AG04450 (cell line): ENCODE results near the gene GALR2. TPM values are rescaled to one million over a fixed set of nuclear protein-coding genes. Genes with fewer than 3 reads are reported as not detected.
A peak's percentile ranks its signal among the peaks of the same experiment; 100 is the strongest.

ENCODE experiments used
- CTCF ChIA-PET: fragments of 300-600, 350-600 bp; formaldehyde crosslinking; extraction: SDS; loops from one replicate; lab custom pipeline; 2022; ENCODE audit warnings: antibody characterized with exemption, inconsistent platforms; lab: Charles Lee
- POLR2A ChIA-PET: fragments of 350-600 bp; formaldehyde crosslinking; extraction: SDS; loops from one replicate; lab custom pipeline; 2021; ENCODE audit warnings: antibody characterized with exemption, inconsistent platforms; lab: Yijun Ruan, JAX
- DNase-seq: peaks from one replicate; pipeline ENCODE4 v3.0.0-alpha.2; 2011; ENCODE audit warnings: low read depth, low spot score
- H3K27ac ChIP-seq: one replicate; pipeline ENCODE4 v1.5.1; 2012; ENCODE audit warnings: low read depth, low read length, control low read depth
- H3K27me3 ChIP-seq: one replicate; pipeline ENCODE4 v1.6.0; 2012; ENCODE audit warnings: low read length; ENCODE audit not compliant: control insufficient read depth, insufficient read depth
- H3K4me3 ChIP-seq: 2 replicates; pipeline ENCODE4 v1.5.1; 2011; ENCODE audit warnings: mild to moderate bottlenecking, low read depth, low read length, control low read depth
- H3K9me3 ChIP-seq: 2 replicates; pipeline ENCODE4 v1.5.1; 2012; ENCODE audit warnings: low read length; ENCODE audit not compliant: control insufficient read depth, insufficient read depth
- polyA plus RNA-seq: library from polyadenylated mRNA; depleted of rRNA; stranded (reverse); fragments of >200 nt; gene quantifications from 2 replicates; pipeline ENCODE4 v1.2.3, GENCODE V29; 2011; rRNA removed
- small RNA-seq: library from RNA; depleted of rRNA; stranded (forward); fragments of <200 nt; gene quantifications from one replicate; pipeline ENCODE3, GENCODE V24; 2012; ENCODE audit warnings: low read depth; ENCODE audit not compliant: insufficient read length
- TF ChIP-seq, protein P1 (sequence below): IDR thresholded peaks from 2 replicates; pipeline ENCODE4 v1.5.1; 2011; ENCODE audit warnings: low read depth, low read length, control low read depth, inconsistent platforms

The GALR2 gene
- polyA plus RNA-seq, 1 experiment = not detected

DNA sequence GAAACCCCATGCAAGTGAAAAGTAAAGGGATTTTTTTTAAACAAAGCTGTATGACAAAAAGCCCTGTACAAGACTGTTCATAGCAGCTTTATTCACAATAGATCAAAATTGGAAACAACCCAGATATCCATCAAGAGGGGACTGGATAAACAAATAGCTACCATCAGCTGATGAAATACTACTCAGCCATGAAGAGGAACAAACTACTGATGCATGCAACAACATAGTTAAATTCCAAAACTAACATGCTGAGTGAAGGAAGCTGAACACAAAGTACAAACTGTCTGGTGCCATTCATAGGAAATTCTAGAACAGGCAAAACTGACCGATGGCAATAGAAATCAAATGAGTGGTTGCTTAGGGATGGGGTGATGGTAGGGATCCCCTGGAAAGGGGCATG, 51.3 kb downstream of the GALR2 start:
- TF ChIP-seq, protein P1, sequence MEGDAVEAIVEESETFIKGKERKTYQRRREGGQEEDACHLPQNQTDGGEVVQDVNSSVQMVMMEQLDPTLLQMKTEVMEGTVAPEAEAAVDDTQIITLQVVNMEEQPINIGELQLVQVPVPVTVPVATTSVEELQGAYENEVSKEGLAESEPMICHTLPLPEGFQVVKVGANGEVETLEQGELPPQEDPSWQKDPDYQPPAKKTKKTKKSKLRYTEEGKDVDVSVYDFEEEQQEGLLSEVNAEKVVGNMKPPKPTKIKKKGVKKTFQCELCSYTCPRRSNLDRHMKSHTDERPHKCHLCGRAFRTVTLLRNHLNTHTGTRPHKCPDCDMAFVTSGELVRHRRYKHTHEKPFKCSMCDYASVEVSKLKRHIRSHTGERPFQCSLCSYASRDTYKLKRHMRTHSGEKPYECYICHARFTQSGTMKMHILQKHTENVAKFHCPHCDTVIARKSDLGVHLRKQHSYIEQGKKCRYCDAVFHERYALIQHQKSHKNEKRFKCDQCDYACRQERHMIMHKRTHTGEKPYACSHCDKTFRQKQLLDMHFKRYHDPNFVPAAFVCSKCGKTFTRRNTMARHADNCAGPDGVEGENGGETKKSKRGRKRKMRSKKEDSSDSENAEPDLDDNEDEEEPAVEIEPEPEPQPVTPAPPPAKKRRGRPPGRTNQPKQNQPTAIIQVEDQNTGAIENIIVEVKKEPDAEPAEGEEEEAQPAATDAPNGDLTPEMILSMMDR = no peak
- ChIA-PET POLR2A (interaction anchor here (0.6 kb wide), 1 partner anchor 172 kb away, joined by 6 read pairs; no protein-coding TSS in a partner anchor), CTCF (interaction anchor here (1.0 to 2.5 kb wide), 4 partner anchors 16 to 154 kb away, joined by 3 to 13 read pairs (median 4); no protein-coding TSS in a partner anchor)
- H3K27me3 ChIP-seq = peaks cover 23% of the 10 kb centered on the region
- no peaks in the 10 kb centered on the region for H3K9me3 ChIP-seq
- DNase-seq = no peak
- no peak overlapping the region for H3K4me3 ChIP-seq
- H3K27ac ChIP-seq = no peak overlapping the region

Small RNAs within 50 kb of the gene (small RNA-seq; reads per million reads assigned to genes)
- gene MIR6868 = 4.3 reads per million, percentile 43 among the genes with 10 or more reads in this experiment

Other genes starting within 250 kb of the GALR2 start
- gene UNC13D, start 230.4 kb upstream of the GALR2 start, polyA plus RNA-seq = 0.11 and 0.16 TPM in 2 replicates
- gene WBP2, start 219.4 kb upstream of the GALR2 start, polyA plus RNA-seq = 33.3 and 35.3 TPM in 2 replicates
- gene TRIM47, start 196.2 kb upstream of the GALR2 start, polyA plus RNA-seq = 5.7 and 9.2 TPM in 2 replicates
- gene TRIM65, start 177.8 kb upstream of the GALR2 start, polyA plus RNA-seq = 6.5 and 8.7 TPM in 2 replicates
- 16.6 and 21.9 TPM in 2 replicates for gene MRPL38, start 169.9 kb upstream of the GALR2 start, polyA plus RNA-seq
- 2.5 and 4.0 TPM in 2 replicates for gene FBF1, start 133.7 kb upstream of the GALR2 start, polyA plus RNA-seq
- gene ACOX1, start 95.6 kb upstream of the GALR2 start, polyA plus RNA-seq = 30.7 and 32.8 TPM in 2 replicates
- 9.1 and 11.5 TPM in 2 replicates for gene TEN1, start 95.5 kb upstream of the GALR2 start, polyA plus RNA-seq
- gene CDK3, start 73.9 kb upstream of the GALR2 start, polyA plus RNA-seq = 2.7 and 2.9 TPM in 2 replicates
- not detected in 2 replicates for gene EVPL, start 47.5 kb upstream of the GALR2 start, polyA plus RNA-seq
- 82.9 and 101 TPM in 2 replicates for gene SRP68, start 2.3 kb upstream of the GALR2 start, polyA plus RNA-seq
- not detected in 2 replicates for gene ZACN, start 4.4 kb downstream of the GALR2 start, polyA plus RNA-seq
- 97.6 and 114 TPM in 2 replicates for gene EXOC7, start 29.0 kb downstream of the GALR2 start, polyA plus RNA-seq
- not detected in 2 replicates for gene FOXJ1, start 66.5 kb downstream of the GALR2 start, polyA plus RNA-seq
- 1.6 and 1.8 TPM in 2 replicates for gene RNF157, start 165.7 kb downstream of the GALR2 start, polyA plus RNA-seq
- gene UBALD2, start 190.6 kb downstream of the GALR2 start, polyA plus RNA-seq = 16.3 and 18.1 TPM in 2 replicates
- gene QRICH2, start 233.5 kb downstream of the GALR2 start, polyA plus RNA-seq = 1.1 and 1.2 TPM in 2 replicates